Measurements from ENCODE around the gene SLC12A5. TPM values are rescaled to one million over a fixed set of nuclear protein-coding genes. Genes with fewer than 3 reads are reported as not detected.

The SLC12A5 gene
- total and polyA plus RNA-seq, 2 of the 4 experiments (the other 2 are of a cell fraction): 2.2 TPM; not detected in 1

- H3K36me3 ChIP-seq (ENCODE audit: control insufficient read depth, insufficient read depth, low read length): no peaks in the 10 kb centered on the region
- no peak overlapping the region for H2AFZ ChIP-seq (replicated peaks; ENCODE audit: low read length, poor library complexity)
- no peak overlapping the region for H3K4me3 ChIP-seq (ENCODE audit: insufficient read depth, low read depth, low read length)
- no peak overlapping the region for H4K91ac ChIP-seq (ENCODE audit: insufficient read depth, low read depth, low read length)
- H3K4ac ChIP-seq (ENCODE audit: low read depth, low read length): no peak overlapping the region
- no peaks in the 10 kb centered on the region for H3K79me1 ChIP-seq (ENCODE audit: low read depth in 1 of 2, low read length in 2 of 2)
- no peak overlapping the region for H2AK5ac ChIP-seq (ENCODE audit: low read depth, low read length)
- H3K14ac ChIP-seq (replicated peaks; ENCODE audit: low read depth, low read length): no peak overlapping the region
- no peak overlapping the region for H2AK9ac ChIP-seq (replicated peaks; ENCODE audit: low read depth, low read length, poor library complexity)
- TF ChIP-seq CTCF (conservative IDR thresholded peaks at IDR 0.05; ENCODE audit: low read depth, low read length) (no peak), SMC3 (IDR thresholded peaks at IDR 0.05; ENCODE audit: low read depth, low read length) (no peak), CEBPB (IDR thresholded peaks at IDR 0.05; ENCODE audit: low read depth, low read length) (no peak), CHD1 (IDR thresholded peaks at IDR 0.05; ENCODE audit: low read depth, low read length) (no peak), MXI1 (IDR thresholded peaks at IDR 0.05; ENCODE audit: borderline replicate concordance, low read depth, low read length) (no peak), POLR2A (IDR thresholded peaks at IDR 0.05; ENCODE audit: low read depth, low read length) (no peak), RCOR1 (IDR thresholded peaks at IDR 0.05; ENCODE audit: insufficient replicate concordance, low read length) (no peak), ELK1 (IDR thresholded peaks at IDR 0.05; ENCODE audit: borderline replicate concordance, low read depth, low read length) (no peak), RAD21 (IDR thresholded peaks at IDR 0.05; ENCODE audit: low read length) (no peak), RFX5 (IDR thresholded peaks at IDR 0.05; ENCODE audit: low read depth, low read length) (no peak), BHLHE40 (IDR thresholded peaks at IDR 0.05; ENCODE audit: low read depth, low read length) (no peak), MAZ (IDR thresholded peaks at IDR 0.05; ENCODE audit: borderline replicate concordance, low read depth, low read length) (no peak), MAFK (IDR thresholded peaks at IDR 0.05; ENCODE audit: low read depth, low read length) (no peak), USF2 (IDR thresholded peaks at IDR 0.05; ENCODE audit: low read depth, low read length) (no peak)
- ATAC-seq (ENCODE audit: low read depth) (no peak), DNase-seq (no peak)
- H3K23ac ChIP-seq (ENCODE audit: low read depth, low read length): no peak overlapping the region
- H3K9me3 ChIP-seq (ENCODE audit: control insufficient read depth, insufficient read depth, low read length): no peaks in the 10 kb centered on the region; the same call in 1 of the 2 replicates
- no peaks in the 10 kb centered on the region for H4K20me1 ChIP-seq (ENCODE audit: insufficient read depth, low read length)
- no peak overlapping the region for H2BK120ac ChIP-seq (ENCODE audit: low read depth, low read length)
- in situ Hi-C loops (cut with MboI; ENCODE audit: low sequenced_read_pairs): no loop called here
- H3K9ac ChIP-seq (ENCODE audit: low read depth, low read length): no peak overlapping the region
- H4K5ac ChIP-seq (ENCODE audit: low read depth, low read length): no peak overlapping the region
- no peak overlapping the region for H2BK15ac ChIP-seq (ENCODE audit: low read depth, low read length)
- POLR2A ChIA-PET (ENCODE audit: unreplicated experiment): no interaction called here
- H3K9me1 ChIP-seq (ENCODE audit: insufficient read depth, low read length): no peaks in the 10 kb centered on the region
- no peak overlapping the region for H3K4me2 ChIP-seq (ENCODE audit: low read depth, low read length)
- H3K27ac ChIP-seq (ENCODE audit: insufficient read depth, low read length): no peak overlapping the region
- CTCF ChIA-PET: interaction anchor here (0.5 kb wide), 1 partner anchor 1203 kb away, joined by 8 read pairs; no protein-coding TSS in a partner anchor
- no peak overlapping the region for H3K56ac ChIP-seq (ENCODE audit: extremely low read depth, insufficient read depth, low read length)
- WGBS, 2 experiments (ENCODE audit: extremely low coverage in 2 of 2, insufficient read length in 1 of 2): no CpG with 5 or more reads among the region's 4 CpGs
- BruUV-seq (replicated peaks): no TSS peak
- dilution Hi-C loops (cut with HindIII; ENCODE audit: low sequenced_read_pairs, unreplicated experiment): no loop called here
- no peaks in the 10 kb centered on the region for H3K4me1 ChIP-seq (ENCODE audit: control insufficient read depth, insufficient read depth, low read length)
- H2BK20ac ChIP-seq (ENCODE audit: low read depth, low read length): no peak overlapping the region
- H3K27me3 ChIP-seq (ENCODE audit: control insufficient read depth, insufficient read depth, low read length): peaks cover 49% of the 10 kb centered on the region
- no peak overlapping the region for H4K8ac ChIP-seq (ENCODE audit: low read depth in 2 of 2, low read length in 2 of 2)
- H2BK5ac ChIP-seq (ENCODE audit: low read depth, low read length, poor library complexity, severe bottlenecking): no peak overlapping the region
- intact Hi-C loops (cut with micrococcal nuclease): loop anchor here (10.0 kb wide), 1 partner anchor 472 kb away; the partner anchor contains the start of gene EPPIN
- no peak overlapping the region for H3K18ac ChIP-seq (ENCODE audit: low read depth, low read length)
These were observed 11.7 kb upstream of the SLC12A5 start for GRCh38 chr20:46017272-46017671.
